ENCODE measurements around the gene CPNE5.
"Not testable (repeated sequence)": the region's sequence is repeated elsewhere in the genome, so short reads cannot be mapped to it uniquely, and the experiment has no call there.

CPNE5 gene

DNA sequence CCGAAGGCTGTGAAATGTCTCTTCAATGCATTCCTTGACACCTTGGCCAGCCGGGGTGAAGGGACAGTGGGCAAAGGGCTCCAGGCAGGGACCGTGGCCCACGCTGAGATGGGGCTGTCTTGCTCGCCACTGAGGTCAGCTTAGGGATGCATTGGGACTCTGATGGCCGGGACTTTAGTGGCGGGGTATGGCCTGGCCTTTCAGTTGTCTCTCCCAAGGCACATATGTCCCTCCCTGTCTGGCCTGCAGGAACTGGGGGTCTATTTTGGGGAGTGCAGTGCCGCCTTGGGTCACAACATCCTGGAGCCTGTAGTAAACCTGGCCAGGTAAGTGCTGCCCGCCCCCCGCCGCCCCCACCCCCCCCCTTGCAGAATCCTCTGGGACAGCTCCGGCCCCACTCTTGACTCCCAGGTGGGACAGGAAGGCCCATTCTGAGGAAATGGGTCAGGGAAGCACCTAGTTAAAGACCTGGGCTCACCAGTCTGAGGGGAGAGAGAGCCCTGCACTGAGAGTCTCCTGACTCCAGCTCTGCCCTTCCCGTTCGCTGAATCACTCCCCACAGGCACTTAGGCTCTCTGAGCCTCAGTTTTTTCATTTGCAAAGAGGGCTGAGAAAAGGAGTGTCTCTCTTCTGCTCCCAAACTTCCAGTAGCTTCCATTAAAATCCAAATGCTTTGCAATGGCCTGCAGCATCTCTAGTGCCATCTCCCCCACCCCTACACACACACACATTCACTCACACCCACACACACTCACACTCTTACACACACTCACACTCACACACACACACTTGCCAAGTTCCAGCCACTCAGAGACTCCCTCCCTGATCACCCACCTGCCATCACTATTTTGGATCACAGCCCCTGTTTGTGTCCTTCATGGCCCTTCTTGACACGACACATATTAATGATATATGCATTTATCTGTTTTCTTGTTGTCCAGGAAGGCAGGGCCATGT lies 108.5 kb downstream of the CPNE5 start:
- in situ Hi-C loops (cut with MboI; ENCODE audit: low sequenced_read_pairs) = no loop called here

DNA sequence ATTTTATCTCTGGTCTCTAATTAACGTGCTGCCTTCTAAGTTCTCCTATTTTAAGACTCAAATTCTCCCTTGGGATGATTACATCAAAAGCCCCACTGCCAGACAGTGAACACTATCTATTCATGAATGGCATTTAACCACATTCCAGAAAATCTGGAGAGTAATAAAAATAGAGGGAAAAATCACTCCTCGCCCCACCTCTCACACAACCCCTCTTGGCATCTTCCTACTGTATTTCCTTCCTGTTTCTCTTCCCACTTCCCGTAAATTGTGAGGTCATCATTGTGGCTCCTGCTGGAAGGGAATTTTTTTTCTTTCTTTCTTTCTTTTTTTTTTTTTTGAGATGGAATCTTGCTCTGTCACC lies 110.1 kb downstream of the CPNE5 start:
- in situ Hi-C loops (cut with MboI; ENCODE audit: low sequenced_read_pairs) = no loop called here

GRCh38 chr6:36728289-36729160 lies 110.7 kb downstream of the CPNE5 start:
- in situ Hi-C loops (cut with MboI; ENCODE audit: low sequenced_read_pairs) = no loop called here

DNA sequence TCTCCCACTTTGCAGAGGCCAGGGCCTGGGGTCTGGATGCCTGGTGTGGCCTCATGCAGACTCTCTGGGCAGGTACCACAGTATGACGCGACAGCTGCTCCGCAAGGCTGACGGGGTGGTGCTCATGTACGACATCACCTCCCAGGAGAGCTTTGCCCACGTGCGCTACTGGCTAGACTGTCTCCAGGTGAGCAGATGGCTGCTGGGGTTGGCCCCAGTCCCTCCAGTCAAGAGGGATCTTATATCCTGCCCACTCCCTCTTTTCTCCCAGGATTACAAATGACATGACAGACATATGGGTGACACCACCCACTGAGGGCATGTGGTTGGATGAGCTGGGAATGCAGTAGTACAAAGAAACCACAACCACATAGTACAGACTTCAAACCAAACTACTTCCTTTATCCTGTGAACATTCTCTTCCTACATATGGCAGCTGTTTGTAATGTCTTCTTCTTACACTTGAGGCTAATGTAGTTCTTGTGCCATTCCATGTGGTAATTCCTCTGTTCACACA lies 111.7 kb downstream of the CPNE5 start:
- in situ Hi-C loops (cut with MboI; ENCODE audit: low sequenced_read_pairs) = no loop called here

DNA sequence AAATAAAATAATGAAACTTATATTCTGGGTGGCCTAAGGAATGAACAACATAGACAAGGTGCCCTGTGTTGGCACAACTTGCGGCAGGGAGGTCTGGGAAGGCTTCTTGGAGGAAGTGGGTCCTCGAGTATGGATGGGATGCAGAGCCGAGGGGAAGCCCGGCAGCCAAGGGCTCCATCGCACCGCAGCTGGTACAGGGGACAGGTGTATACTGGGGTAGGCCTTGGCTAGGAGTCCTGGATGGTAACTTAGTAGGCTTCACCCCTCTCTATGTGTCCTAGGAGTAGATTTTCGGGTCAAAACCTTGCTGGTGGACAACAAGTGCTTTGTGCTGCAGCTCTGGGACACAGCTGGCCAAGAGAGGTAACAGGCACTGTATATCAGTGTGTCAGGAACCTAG lies 113.7 kb downstream of the CPNE5 start:
- in situ Hi-C loops (cut with MboI; ENCODE audit: low sequenced_read_pairs) = no loop called here

DNA sequence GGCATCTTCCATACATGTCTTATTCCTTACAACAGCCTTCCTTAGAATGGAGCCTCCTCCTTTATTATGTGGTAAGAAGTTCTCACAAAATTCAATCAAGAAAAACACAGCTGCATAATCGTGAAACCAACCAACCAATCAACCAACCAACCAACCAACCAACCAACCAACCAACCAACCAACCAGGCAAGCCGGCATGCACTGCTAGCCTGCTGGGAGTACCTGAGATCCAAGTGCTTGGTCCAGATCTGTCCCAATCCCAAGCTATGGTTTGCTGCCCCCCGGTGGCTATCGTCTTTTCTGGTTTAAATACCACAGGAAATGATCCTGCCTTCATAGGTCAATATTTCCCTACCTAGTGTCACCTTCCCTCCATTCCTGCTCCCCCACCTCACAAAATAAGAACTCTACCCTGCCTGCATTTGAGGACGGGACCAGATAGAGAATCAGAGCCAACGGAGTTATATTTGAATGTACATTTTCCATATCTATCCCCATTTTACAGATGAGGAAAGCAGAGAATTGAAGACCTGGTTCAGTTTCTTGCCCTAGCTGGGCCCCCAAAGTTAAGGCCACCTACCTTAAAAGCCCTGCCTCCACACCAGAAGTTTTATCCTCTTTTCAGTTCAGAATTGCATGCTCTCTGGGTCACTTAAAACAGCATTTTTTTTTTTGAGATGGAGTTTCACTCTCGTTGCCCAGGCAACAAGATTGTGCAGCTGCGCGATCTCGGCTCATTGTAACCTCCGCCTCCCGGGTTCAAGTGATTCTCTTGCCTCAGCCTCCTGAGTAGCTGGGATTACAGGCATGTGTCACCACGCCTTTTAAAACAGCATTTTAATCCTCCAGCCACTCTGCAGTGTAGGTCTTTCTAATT lies 114.5 kb downstream of the CPNE5 start:
- in situ Hi-C loops (cut with MboI; ENCODE audit: low sequenced_read_pairs) = no loop called here

- in situ Hi-C loops (cut with MboI; ENCODE audit: low sequenced_read_pairs) = not testable (repeated sequence)
These were observed 115.3 kb downstream of the CPNE5 start for GRCh38 chr6:36723992-36724391.

- in situ Hi-C loops (cut with MboI; ENCODE audit: low sequenced_read_pairs) = no loop called here
These were observed 116.4 kb downstream of the CPNE5 start for GRCh38 chr6:36722879-36723278.

DNA sequence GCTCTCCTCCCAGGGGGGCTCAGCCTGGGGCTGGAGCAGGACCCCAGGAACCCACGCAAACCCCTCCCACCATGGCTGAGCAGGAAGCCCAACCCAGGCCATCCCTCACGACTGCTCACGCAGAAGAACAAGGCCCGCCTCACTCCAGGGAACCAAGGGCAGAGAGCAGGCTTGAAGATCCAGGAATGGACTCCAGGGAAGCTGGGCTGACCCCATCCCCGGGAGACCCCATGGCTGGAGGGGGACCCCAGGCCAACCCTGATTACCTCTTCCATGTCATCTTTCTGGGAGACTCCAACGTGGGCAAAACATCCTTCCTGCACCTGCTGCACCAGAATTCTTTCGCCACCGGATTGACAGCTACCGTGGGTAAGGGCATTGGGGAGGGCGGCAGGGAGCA lies 116.9 kb downstream of the CPNE5 start:
- in situ Hi-C loops (cut with MboI; ENCODE audit: low sequenced_read_pairs) = no loop called here

DNA sequence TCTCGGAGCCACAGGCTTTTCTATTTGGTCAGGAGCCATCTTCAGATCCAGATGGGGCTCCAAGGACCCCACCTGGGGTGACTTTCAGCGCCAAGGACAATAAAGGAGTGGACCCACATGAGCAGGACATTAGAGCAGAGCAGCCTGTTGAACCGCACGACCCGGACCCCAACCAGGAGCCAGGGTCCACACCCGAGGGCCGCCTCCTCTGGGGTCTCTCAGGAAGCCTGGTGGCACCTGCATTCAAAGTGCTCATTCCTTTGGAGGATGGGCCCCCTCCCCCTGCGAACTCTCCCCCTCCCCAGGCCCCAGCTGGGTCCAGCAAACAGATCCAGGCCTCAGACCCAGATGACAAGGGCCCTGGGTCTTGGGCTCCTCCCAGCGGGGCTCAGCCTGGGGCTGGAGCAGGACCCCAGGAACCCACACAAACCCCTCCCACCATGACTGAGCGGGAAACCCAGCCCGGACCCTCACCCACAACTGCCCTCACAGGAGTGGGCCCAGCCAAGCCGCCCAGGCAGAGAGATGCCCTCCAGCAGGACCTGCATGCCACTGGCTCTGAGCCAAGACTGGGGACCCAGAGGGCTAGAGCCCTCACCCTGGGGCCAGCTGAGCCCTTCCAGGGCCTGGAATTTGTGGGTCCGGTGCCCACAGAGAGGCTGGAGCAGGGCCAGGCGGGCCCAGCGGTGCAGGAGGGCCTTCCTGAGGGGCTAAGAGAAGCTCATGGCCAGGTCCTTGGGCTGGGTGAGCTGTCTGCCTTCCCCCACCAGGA lies 117.7 kb downstream of the CPNE5 start:
- in situ Hi-C loops (cut with MboI; ENCODE audit: low sequenced_read_pairs) = no loop called here

GRCh38 chr6:36720251-36721141 lies 118.7 kb downstream of the CPNE5 start:
- in situ Hi-C loops (cut with MboI; ENCODE audit: low sequenced_read_pairs) = no loop called here

GRCh38 chr6:36719126-36719525 lies 120.1 kb downstream of the CPNE5 start:
- in situ Hi-C loops (cut with MboI; ENCODE audit: low sequenced_read_pairs) = no loop called here

DNA sequence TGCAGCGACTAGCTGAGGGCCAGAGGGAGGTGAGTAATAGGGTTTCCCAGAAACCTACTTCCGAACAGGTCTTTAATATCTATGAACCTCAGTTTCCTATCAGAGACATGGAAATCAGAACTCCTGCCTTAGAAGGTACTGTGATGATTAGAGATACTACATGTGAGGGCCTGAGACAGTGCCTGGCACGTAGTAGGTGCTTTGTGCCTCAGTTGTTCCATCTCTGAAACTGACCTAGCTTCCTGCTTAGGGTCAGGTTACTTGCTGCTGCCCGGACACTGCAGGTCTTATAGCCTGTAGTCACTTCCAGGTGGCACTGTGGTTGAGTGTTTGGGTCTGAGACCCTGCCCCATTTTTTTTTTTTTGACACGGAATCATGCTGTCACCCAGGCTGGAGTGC lies 120.7 kb downstream of the CPNE5 start:
- in situ Hi-C loops (cut with MboI; ENCODE audit: low sequenced_read_pairs) = no loop called here

GRCh38 chr6:36717871-36718540 lies 121.2 kb downstream of the CPNE5 start:
- in situ Hi-C loops (cut with MboI; ENCODE audit: low sequenced_read_pairs) = no loop called here

DNA sequence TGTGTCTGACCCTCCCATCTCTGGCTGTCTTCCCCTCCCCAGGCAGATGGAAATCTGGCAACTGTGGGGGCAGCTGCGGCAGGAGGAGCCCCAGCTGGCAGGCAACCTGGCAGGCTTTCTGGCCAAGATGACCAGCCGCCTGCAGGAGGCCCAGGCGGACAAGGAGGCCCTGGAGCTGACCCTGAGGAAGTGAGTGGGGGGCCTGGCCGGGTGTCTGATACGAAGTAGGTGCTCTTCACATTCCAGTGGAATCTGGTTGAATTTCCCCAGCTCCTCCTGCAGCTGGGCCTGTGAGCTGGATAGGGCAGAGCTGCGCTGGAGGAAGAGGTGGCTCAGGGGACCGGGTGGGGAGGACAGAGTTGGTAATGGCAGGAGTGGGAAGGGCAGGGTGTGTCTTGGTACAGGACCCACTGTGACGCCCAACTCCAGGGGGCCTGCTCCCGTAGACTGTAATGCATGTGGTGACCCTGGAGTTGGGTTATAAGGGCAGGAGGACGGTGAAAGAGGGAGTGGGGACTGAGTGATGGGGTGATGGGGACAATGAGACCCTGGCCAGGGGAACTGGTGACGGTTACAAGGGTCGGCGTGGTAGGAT lies 121.9 kb downstream of the CPNE5 start:
- in situ Hi-C loops (cut with MboI; ENCODE audit: low sequenced_read_pairs) = no loop called here

- in situ Hi-C loops (cut with MboI; ENCODE audit: low sequenced_read_pairs) = no loop called here
These were observed 122.7 kb downstream of the CPNE5 start for GRCh38 chr6:36716476-36717093.

DNA sequence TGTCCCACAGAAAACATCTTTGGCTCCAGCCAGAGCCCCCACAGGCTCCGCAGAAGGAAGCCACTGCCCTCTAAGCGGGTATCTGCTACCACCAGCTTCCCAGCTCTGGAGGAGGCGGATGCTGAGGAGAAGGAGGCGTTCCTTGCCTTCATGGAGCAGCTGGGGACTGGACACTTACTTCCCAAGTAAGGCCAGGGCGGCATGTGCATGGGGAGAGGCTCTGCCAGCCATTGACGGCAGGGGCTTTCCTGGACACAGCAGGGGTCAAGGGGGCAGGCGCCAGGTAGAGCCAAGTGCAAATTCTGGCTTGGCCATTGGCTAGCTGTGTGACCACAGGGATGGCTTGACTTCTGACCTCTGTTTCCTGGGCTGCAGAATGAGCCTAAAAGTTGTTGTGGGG lies 123.8 kb downstream of the CPNE5 start:
- in situ Hi-C loops (cut with MboI; ENCODE audit: low sequenced_read_pairs) = no loop called here

DNA sequence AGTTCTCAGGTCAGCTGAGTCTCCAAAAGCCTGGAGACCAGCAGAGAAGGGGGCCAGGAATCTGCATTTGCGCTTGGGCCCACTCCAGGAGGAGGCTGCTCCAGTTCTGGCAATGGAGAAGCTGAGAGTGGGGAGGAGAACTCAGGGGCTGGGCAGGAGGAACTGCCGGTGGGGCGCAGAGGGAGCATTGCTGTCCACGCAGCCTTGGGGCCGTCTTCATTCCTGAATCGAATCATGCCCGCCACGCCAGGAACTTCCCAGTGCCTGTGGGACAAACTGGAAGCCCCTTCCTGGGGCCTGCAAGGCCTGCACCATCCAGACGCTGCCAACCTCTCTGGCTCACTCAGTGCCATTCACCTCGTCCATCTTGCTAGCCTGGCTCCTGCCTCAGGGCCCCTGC lies 124.7 kb downstream of the CPNE5 start:
- in situ Hi-C loops (cut with MboI; ENCODE audit: low sequenced_read_pairs) = no loop called here

Measured in HL-60/S4 (cell line).